K562 (cell line): ENCODE measurements around the gene CD320. TPM values are rescaled to one million over a fixed set of nuclear protein-coding genes. Genes with fewer than 3 reads are reported as not detected.

Experiments used
- JUND ChIP-seq, 2 experiments: IDR thresholded peaks; 2 replicates in 1 of 2; 3 replicates in 1 of 2; pipeline ENCODE4 v1.6.1; 2011; ENCODE audit warnings: borderline replicate concordance in 2 of 2, low read depth in 2 of 2, low read length in 2 of 2, improper control_type of control experiment in 1 of 2, missing biosample characterization in 1 of 2, missing genetic modification characterization in 1 of 2, missing genetic modification reagents in 1 of 2
- PHF20 ChIP-seq: fragments of 450-650 bp; IDR thresholded peaks from 2 replicates; pipeline ENCODE4 v1.6.1; 2018; ENCODE audit not compliant: partially characterized antibody
- SUPT5H ChIP-seq: fragments of 450-650 bp; IDR thresholded peaks from 2 replicates; pipeline ENCODE4 v1.6.1; 2016
- TCF3 ChIP-seq: sonication (generic); formaldehyde crosslinking; IDR thresholded peaks from 2 replicates; pipeline ENCODE4 v1.4.0; 2020; ENCODE audit warnings: mild to moderate bottlenecking, missing genetic modification reagents
- TEAD1 ChIP-seq, 2 experiments: fragments of 450-650 bp in 1 of 2; sonication (generic) in 1 of 2; formaldehyde crosslinking; IDR thresholded peaks; 2 replicates each; pipeline versions ENCODE4 v1.4.0 to v1.8.0; 2020 to 2022; ENCODE audit warnings: mild to moderate bottlenecking in 2 of 2, missing genetic modification reagents in 1 of 2
- polyA plus RNA-seq, 8 experiments: library from polyadenylated mRNA; depleted of rRNA in 4 of 8; stranded (reverse) in 5 of 8; unstranded in 3 of 8; fragments of >200 nt; fragmentation: Nextera tagmentation in 2 of 8; fragmentation: Illumina TruSeq in 1 of 8; extraction: Ambion mirVana in 2 of 8; extraction: Trizol in 1 of 8; gene quantifications; 2 replicates each; pipeline versions ENCODE4 v1.2.1 to v1.2.3, GENCODE V29; 2011 to 2014; ENCODE audit warnings: inconsistent platforms in 1 of 8, missing spikeins in 1 of 8
- total RNA-seq, 7 experiments: library from RNA; depleted of rRNA in 6 of 7; stranded (reverse); fragments of >200 nt in 6 of 7; fragmentation: Illumina TruSeq in 2 of 7; extraction: Trizol in 2 of 7; gene quantifications; 2 replicates each; pipeline versions ENCODE4 v1.2.1 to v1.2.3, GENCODE V29; 2011 to 2021; ENCODE audit warnings: low replicate concordance in 1 of 7
- TF ChIP-seq, protein P1 (sequence below): sonication (generic); IDR thresholded peaks from 2 replicates; pipeline ENCODE4 v1.6.1; 2016
- TF ChIP-seq, protein P2 (sequence below): IDR thresholded peaks from 2 replicates; pipeline ENCODE4 v1.6.1; 2011; ENCODE audit not compliant: insufficient read length; ENCODE audit errors: extremely low read depth
- TF ChIP-seq, protein P3 (sequence below): IDR thresholded peaks from 3 replicates; pipeline ENCODE4 v1.6.1; 2011; ENCODE audit warnings: borderline replicate concordance, mild to moderate bottlenecking, moderate library complexity; ENCODE audit not compliant: insufficient read length; ENCODE audit errors: extremely low read depth
- TF ChIP-seq, protein P4 (sequence below): sonication (generic); formaldehyde crosslinking; IDR thresholded peaks from 2 replicates; pipeline ENCODE4 v1.8.0; 2022; ENCODE audit warnings: mild to moderate bottlenecking, missing genetic modification reagents
- TF ChIP-seq, protein P5 (sequence below): IDR thresholded peaks from 2 replicates; pipeline ENCODE4 v1.6.1; 2014; ENCODE audit warnings: antibody characterized with exemption
- TF ChIP-seq, protein P6 (sequence below): sonication (generic); formaldehyde crosslinking; IDR thresholded peaks from 2 replicates; pipeline ENCODE4 v1.8.0; 2022; ENCODE audit warnings: missing genetic modification reagents, mild to moderate bottlenecking, moderate library complexity, borderline replicate concordance

Gene CD320
- total and polyA plus RNA-seq, 9 of the 15 experiments (the other 6 are each of a cell fraction or from before 2014, with no cell fraction given): 0.45 to 94.5 (median 34.4) TPM

DNA sequence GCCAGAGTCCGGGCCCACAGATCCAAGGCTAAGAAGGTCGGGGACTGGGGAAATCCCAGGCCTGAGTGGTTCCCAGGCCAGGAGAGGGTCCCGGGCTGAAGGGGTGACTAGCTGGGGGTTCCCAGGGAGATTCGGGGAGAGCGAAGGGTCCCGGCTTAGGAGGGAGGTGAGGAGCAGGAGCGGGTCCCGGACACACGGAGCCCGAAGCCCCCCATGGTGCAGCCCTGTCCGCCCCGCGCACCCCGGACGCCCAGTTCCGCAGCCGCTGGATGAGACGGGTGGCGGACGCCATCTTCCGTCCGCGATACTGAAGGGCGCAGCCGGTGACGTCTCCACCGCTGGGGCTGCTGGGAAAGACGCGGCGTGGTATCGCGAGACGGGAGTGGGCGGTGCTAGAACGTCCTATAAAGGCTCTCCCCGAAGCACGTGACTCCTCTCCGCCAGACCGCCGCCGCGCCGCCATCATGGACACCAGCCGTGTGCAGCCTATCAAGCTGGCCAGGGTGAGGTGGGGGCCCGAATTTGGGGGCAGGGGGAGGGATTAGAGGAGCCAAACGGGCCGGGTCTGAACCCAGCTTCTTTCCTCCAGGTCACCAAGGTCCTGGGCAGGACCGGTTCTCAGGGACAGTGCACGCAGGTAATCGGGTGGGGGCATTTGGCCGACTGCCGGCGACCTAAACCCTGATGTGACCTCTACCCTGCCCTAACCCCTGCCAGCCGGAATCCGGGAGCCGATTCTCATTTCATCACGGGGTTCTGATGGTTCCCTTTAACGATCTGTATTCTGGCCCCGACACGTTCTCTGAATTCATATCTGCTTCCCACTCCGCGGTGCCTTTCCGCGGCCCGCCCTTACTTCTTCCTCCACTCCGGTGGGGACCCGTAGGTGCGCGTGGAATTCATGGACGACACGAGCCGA is 13.2 kb upstream of the CD320 start, which contains the start of the genes NDUFA7 and RPS28 (continued):
- TF ChIP-seq, protein P1, sequence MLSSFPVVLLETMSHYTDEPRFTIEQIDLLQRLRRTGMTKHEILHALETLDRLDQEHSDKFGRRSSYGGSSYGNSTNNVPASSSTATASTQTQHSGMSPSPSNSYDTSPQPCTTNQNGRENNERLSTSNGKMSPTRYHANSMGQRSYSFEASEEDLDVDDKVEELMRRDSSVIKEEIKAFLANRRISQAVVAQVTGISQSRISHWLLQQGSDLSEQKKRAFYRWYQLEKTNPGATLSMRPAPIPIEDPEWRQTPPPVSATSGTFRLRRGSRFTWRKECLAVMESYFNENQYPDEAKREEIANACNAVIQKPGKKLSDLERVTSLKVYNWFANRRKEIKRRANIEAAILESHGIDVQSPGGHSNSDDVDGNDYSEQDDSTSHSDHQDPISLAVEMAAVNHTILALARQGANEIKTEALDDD: peak; percentile 65; the same call in 1 of the 2 replicates
- TF ChIP-seq, protein P2, sequence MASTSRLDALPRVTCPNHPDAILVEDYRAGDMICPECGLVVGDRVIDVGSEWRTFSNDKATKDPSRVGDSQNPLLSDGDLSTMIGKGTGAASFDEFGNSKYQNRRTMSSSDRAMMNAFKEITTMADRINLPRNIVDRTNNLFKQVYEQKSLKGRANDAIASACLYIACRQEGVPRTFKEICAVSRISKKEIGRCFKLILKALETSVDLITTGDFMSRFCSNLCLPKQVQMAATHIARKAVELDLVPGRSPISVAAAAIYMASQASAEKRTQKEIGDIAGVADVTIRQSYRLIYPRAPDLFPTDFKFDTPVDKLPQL: peak; percentile 89
- TF ChIP-seq TCF3 (CRISPR knock-in tag) (peak; percentile 24; the same call in 1 of the 2 replicates), JUND (IDR thresholded peaks at IDR 0.05; ENCODE audit: borderline replicate concordance, low read depth, low read length) (peak; percentile 73), JUND (tag; IDR thresholded peaks at IDR 0.05; ENCODE audit: borderline replicate concordance, low read depth, low read length) (peak; percentile 53; the same call in 1 of the 3 replicates), TEAD1 (CRISPR knock-in tag; IDR thresholded peaks at IDR 0.05) (0 out of 4 replicates have a peak, but pooled peaks have one; percentile 2 to 10), PHF20 (peak; percentile 99), SUPT5H (peak; percentile 96)
- TF ChIP-seq, protein P3, sequence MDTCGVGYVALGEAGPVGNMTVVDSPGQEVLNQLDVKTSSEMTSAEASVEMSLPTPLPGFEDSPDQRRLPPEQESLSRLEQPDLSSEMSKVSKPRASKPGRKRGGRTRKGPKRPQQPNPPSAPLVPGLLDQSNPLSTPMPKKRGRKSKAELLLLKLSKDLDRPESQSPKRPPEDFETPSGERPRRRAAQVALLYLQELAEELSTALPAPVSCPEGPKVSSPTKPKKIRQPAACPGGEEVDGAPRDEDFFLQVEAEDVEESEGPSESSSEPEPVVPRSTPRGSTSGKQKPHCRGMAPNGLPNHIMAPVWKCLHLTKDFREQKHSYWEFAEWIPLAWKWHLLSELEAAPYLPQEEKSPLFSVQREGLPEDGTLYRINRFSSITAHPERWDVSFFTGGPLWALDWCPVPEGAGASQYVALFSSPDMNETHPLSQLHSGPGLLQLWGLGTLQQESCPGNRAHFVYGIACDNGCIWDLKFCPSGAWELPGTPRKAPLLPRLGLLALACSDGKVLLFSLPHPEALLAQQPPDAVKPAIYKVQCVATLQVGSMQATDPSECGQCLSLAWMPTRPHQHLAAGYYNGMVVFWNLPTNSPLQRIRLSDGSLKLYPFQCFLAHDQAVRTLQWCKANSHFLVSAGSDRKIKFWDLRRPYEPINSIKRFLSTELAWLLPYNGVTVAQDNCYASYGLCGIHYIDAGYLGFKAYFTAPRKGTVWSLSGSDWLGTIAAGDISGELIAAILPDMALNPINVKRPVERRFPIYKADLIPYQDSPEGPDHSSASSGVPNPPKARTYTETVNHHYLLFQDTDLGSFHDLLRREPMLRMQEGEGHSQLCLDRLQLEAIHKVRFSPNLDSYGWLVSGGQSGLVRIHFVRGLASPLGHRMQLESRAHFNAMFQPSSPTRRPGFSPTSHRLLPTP: no peak
- TF ChIP-seq, protein P4, sequence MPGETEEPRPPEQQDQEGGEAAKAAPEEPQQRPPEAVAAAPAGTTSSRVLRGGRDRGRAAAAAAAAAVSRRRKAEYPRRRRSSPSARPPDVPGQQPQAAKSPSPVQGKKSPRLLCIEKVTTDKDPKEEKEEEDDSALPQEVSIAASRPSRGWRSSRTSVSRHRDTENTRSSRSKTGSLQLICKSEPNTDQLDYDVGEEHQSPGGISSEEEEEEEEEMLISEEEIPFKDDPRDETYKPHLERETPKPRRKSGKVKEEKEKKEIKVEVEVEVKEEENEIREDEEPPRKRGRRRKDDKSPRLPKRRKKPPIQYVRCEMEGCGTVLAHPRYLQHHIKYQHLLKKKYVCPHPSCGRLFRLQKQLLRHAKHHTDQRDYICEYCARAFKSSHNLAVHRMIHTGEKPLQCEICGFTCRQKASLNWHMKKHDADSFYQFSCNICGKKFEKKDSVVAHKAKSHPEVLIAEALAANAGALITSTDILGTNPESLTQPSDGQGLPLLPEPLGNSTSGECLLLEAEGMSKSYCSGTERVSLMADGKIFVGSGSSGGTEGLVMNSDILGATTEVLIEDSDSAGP (CRISPR knock-in tag): 0 out of 2 replicates have a peak, but pooled peaks have one; percentile 46
- TF ChIP-seq, protein P5, sequence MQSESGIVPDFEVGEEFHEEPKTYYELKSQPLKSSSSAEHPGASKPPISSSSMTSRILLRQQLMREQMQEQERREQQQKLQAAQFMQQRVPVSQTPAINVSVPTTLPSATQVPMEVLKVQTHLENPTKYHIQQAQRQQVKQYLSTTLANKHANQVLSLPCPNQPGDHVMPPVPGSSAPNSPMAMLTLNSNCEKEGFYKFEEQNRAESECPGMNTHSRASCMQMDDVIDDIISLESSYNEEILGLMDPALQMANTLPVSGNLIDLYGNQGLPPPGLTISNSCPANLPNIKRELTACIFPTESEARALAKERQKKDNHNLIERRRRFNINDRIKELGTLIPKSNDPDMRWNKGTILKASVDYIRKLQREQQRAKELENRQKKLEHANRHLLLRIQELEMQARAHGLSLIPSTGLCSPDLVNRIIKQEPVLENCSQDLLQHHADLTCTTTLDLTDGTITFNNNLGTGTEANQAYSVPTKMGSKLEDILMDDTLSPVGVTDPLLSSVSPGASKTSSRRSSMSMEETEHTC: peak; percentile 86; the same call in 1 of the 2 replicates
- TF ChIP-seq, protein P6, sequence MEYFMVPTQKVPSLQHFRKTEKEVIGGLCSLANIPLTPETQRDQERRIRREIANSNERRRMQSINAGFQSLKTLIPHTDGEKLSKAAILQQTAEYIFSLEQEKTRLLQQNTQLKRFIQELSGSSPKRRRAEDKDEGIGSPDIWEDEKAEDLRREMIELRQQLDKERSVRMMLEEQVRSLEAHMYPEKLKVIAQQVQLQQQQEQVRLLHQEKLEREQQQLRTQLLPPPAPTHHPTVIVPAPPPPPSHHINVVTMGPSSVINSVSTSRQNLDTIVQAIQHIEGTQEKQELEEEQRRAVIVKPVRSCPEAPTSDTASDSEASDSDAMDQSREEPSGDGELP: peak; percentile 61
